Coronary artery (tissue), 2 donors: ENCODE data around the gene MYO5B.
"Not testable (repeated sequence)": the region's sequence is repeated elsewhere in the genome, so short reads cannot be mapped to it uniquely, and the experiment has no call there.

ENCODE experiments used
- DNase-seq: peaks from one replicate; pipeline ENCODE4 v3.0.0-alpha.2; 2017; ENCODE audit warnings: low spot score
- H3K27ac ChIP-seq, 2 donors: fragments of 200-600 bp; sonication (generic); one replicate each; pipeline ENCODE4 v1.5.1; 2016 to 2019
- H3K4me3 ChIP-seq: fragments of 200-600 bp; sonication (generic); 2 replicates; pipeline ENCODE4 v1.5.1; 2016; ENCODE audit warnings: mild to moderate bottlenecking, moderate library complexity
- CTCF ChIP-seq: fragments of 200-600 bp; sonication (generic); IDR thresholded peaks from one replicate; pipeline ENCODE4 v1.5.1; 2019; ENCODE audit warnings: antibody characterized with exemption

Gene MYO5B

GRCh38 chr18:49842656-49843055 is 352.3 kb downstream of the MYO5B start:
- DNase-seq, result no peak
- Histone ChIP-seq H3K27ac (no peak overlapping the region), H3K4me3 (no peak overlapping the region)
- TF ChIP-seq CTCF, result no peak

- no peak overlapping the region for H3K27ac ChIP-seq
- no peak for DNase-seq
- no peak overlapping the region for H3K4me3 ChIP-seq
- no peak for TF ChIP-seq CTCF
These were observed 353.4 kb downstream of the MYO5B start for GRCh38 chr18:49841236-49842217.

GRCh38 chr18:49839012-49839411 is 355.9 kb downstream of the MYO5B start:
- H3K27ac ChIP-seq, result no peak overlapping the region
- TF ChIP-seq CTCF, result no peak
- no peak for DNase-seq
- no peak overlapping the region for H3K4me3 ChIP-seq

GRCh38 chr18:49838381-49838780 is 356.6 kb downstream of the MYO5B start:
- no peak for TF ChIP-seq CTCF
- H3K4me3 ChIP-seq, result no peak overlapping the region
- H3K27ac ChIP-seq, result no peak overlapping the region
- DNase-seq, result no peak

GRCh38 chr18:49837889-49838288 is 357.1 kb downstream of the MYO5B start:
- no peak for DNase-seq
- H3K4me3 ChIP-seq, result no peak overlapping the region
- H3K27ac ChIP-seq, result no peak overlapping the region
- no peak for TF ChIP-seq CTCF

- H3K4me3 ChIP-seq, H3K27ac ChIP-seq, DNase-seq: not testable (repeated sequence)
These were observed 357.6 kb downstream of the MYO5B start for GRCh38 chr18:49837316-49837835.

- Histone ChIP-seq H3K4me3 (no peak overlapping the region), H3K27ac (no peak overlapping the region)
- TF ChIP-seq CTCF, result no peak
- DNase-seq, result no peak
These were observed 359.5 kb downstream of the MYO5B start for GRCh38 chr18:49835405-49835804.
